Stimulated activated CD4-positive, alpha-beta T cell treated with anti-CD3 and anti-CD28 coated beads, Interleukin-2, amount 100 ng/mL, for 48 hours (primary cell): ENCODE results near the gene NOP14.
"Not testable (repeated sequence)": the region's sequence is repeated elsewhere in the genome, so short reads cannot be mapped to it uniquely, and the experiment has no call there.

Experiments used
- DNase-seq, 2 donors: peaks; one replicate each; pipeline ENCODE4 v3.0.0-alpha.2; 2020

Gene NOP14

GRCh38 chr4:2930135-2930757 lies 33.0 kb downstream of the NOP14 start:
- DNase-seq: no peak

GRCh38 chr4:2929469-2929868 lies 33.7 kb downstream of the NOP14 start:
- no peak for DNase-seq

- DNase-seq: no peak
These were observed 34.7 kb downstream of the NOP14 start for GRCh38 chr4:2928242-2929176.

DNA sequence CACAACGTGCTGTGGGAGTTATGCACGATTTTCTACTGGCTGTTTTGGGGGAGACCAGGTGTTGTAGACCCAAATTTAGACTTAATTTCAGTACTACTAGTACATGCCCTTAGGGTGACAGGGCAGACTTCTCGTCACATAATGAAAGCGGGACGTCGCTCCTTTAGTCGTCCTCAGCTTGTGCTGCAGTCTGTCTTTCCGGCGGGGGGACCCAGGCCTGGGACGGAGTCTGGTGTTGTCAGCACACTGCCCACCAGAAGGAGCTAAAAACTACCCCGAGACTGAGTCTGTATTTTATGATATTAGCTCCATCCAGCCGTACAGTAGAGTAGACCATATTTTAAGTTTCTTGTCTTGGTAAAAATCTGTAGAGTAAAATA lies 35.5 kb downstream of the NOP14 start:
- no peak for DNase-seq

- no peak for DNase-seq
These were observed 36.0 kb downstream of the NOP14 start for GRCh38 chr4:2927016-2927695.

GRCh38 chr4:2925931-2926860 lies 37.0 kb downstream of the NOP14 start:
- no peak for DNase-seq

- DNase-seq: no peak
These were observed 37.7 kb downstream of the NOP14 start for GRCh38 chr4:2925496-2925895.

GRCh38 chr4:2924765-2925301 lies 38.4 kb downstream of the NOP14 start:
- no peak for DNase-seq

DNA sequence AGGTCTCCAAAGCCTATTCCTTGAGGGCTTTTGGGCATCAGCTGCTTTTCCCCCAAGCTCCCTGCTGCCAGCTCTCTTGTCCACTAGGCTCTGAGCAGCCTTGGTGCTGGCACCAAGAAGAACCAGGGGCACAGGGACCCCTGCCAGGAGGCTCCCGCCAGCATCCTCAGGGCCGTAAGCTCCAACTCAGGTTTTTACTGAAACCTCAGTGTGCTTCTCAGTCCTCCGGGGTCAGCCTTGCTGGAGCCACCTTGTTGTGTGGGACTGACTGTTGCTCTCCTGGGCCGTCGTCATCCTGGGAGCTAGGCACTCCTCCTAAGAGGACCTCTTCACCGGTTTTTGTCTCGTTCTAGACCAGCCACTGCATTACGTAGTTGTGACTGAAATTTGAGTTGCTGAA lies 38.9 kb downstream of the NOP14 start:
- no peak for DNase-seq

GRCh38 chr4:2923668-2924173 lies 39.5 kb downstream of the NOP14 start:
- no peak for DNase-seq

GRCh38 chr4:2923141-2923551 lies 40.1 kb downstream of the NOP14 start:
- no peak for DNase-seq

- not testable (repeated sequence) for DNase-seq
These were observed 40.6 kb downstream of the NOP14 start for GRCh38 chr4:2922453-2923101.

- DNase-seq: not testable (repeated sequence)
These were observed 44.5 kb downstream of the NOP14 start for GRCh38 chr4:2918714-2919113.

DNA sequence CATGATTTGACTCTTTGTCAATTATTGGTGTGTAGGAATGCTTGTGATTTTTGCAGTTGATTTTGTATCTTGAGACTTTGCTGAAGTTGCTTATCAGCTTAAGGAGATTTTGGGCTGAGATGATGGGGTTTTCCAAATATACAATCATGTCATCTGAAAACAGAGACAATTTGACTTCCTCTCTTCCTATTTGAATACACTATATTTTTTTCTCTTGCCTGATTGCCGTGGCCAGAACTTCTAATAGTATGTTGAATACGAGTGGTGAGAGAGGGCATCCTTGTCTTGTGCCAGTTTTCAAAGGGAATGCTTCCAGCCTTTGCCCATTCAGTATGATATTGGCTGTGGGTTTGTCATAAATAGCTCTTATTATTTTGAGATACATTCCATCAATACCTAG lies 44.9 kb downstream of the NOP14 start:
- not testable (repeated sequence) for DNase-seq

DNA sequence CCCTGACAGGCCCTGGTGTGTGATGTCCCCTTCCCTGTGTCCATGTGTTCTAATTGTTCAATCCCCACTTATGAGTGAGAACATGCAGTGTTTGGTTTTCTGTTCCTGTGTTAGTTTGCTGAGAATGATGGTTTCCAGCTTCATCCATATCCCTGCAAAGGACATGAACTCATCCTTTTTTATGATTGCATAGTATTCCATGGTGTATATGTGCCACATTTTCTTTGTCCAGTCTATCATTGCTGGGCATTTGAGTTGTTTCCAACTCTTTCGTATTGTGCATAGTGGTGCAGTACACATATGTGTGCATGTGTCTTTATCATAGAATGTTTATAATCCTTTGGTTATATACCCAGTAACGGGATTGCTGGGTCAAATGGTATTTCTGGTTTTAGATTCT lies 46.5 kb downstream of the NOP14 start:
- not testable (repeated sequence) for DNase-seq

DNA sequence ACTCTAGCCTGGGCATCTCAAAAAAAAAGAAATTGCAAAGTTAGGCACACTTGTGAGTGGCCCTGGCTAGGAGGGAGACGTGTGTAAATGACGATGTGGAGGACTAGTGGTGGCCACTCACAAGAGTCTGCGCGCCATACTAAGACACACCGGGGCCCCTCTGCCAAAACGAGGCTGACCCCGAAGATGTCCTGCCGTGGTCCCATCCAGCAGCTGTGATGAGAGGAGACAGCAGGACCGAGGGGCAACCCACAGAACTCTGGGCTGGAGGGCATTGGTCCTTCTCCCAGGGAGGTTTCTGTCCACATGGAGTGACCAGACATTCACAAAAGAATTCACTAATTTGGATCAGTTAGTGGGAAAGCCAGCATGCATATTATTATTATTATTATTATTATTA lies 47.4 kb downstream of the NOP14 start:
- no peak for DNase-seq

GRCh38 chr4:2914256-2915126 lies 48.7 kb downstream of the NOP14 start:
- DNase-seq: no peak

- DNase-seq: no peak
These were observed 50.0 kb downstream of the NOP14 start for GRCh38 chr4:2913168-2913567.

DNA sequence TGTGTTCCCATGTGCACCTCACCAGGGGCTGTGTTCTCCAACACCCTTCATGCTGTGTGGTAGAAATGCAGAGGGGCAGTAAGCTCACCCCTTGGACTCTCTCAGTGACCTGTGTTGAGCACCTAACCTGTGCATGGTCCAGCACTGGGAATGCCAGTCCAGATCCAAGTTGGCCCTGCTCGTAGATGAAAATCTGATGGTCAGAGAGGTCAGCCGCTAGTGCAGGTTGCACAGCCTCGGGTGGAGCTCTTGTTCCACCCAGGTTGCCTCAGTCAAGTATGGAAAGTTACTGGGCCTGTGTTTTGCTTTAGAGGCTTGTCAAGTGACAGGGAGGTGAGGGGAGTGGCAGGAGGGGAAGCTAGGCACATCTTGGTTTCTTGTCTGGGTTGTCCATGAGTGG lies 51.3 kb downstream of the NOP14 start:
- DNase-seq: no peak

DNA sequence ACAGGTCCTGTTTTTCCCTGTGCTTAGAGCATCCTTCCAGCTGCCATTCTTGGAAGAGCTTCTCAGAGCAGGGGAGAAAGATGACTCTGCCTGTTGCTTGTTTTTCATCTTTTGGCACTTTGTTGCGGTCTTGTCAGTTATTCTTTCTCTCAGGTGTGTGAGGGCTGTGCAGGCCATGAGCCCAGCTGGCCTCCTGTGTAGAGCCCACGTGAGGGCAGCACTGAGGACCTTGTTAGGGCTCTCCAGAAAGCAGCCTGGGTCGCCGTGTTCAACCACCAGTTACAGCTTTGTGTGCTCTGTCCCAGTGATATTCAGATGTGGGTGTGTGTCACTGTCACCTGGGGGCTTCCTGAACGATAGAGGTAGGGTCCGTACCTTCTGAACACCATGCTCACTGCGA lies 52.8 kb downstream of the NOP14 start:
- DNase-seq: no peak

GRCh38 chr4:2909583-2909982 lies 53.6 kb downstream of the NOP14 start:
- DNase-seq: no peak
